GM06990 (cell line): ENCODE measurements around the gene HTT-AS.

Source experiments
- DNase-seq: peaks from one replicate; pipeline ENCODE4 v3.0.0-alpha.2; 2011; ENCODE audit not compliant: insufficient read length; ENCODE audit errors: extremely low read depth
- H3K27me3 ChIP-seq: replicated peaks from 2 replicates; pipeline ENCODE4 v1.6.0; 2011; ENCODE audit warnings: low read length; ENCODE audit not compliant: control insufficient read depth, insufficient read depth
- H3K36me3 ChIP-seq: 2 replicates; pipeline ENCODE4 v1.5.1; 2011; ENCODE audit warnings: low read length; ENCODE audit not compliant: control insufficient read depth, insufficient read depth
- H3K4me3 ChIP-seq: replicated peaks from 2 replicates; pipeline ENCODE4 v1.5.1; 2011; ENCODE audit warnings: low read depth, mild to moderate bottlenecking, control low read depth, low read length
- CTCF ChIP-seq: IDR thresholded peaks from 2 replicates; pipeline ENCODE4 v1.5.1; 2011; ENCODE audit warnings: low read length, control low read depth, mild to moderate bottlenecking, inconsistent platforms; ENCODE audit not compliant: insufficient read depth, poor library complexity, severe bottlenecking

Gene HTT-AS

GRCh38 chr4:3070709-3071500 lies 3.4 kb downstream of the HTT-AS start:
- no peak for DNase-seq
- Histone ChIP-seq H3K4me3 (no peak overlapping the region), H3K36me3 (no peaks in the 10 kb centered on the region; the same call in 1 of the 2 replicates), H3K27me3 (no peaks in the 10 kb centered on the region)
- no peak for TF ChIP-seq CTCF

GRCh38 chr4:3069661-3070199 lies 4.6 kb downstream of the HTT-AS start:
- no peaks in the 10 kb centered on the region; the same call in 1 of the 2 replicates for H3K36me3 ChIP-seq
- H3K4me3 ChIP-seq = no peak overlapping the region
- DNase-seq = no peak
- no peaks in the 10 kb centered on the region for H3K27me3 ChIP-seq
- TF ChIP-seq CTCF = no peak

- no peak for DNase-seq
These were observed 6.8 kb downstream of the HTT-AS start for GRCh38 chr4:3067473-3068001.

GRCh38 chr4:3066836-3067400 lies 7.4 kb downstream of the HTT-AS start:
- TF ChIP-seq CTCF = no peak
- Histone ChIP-seq H3K36me3 (no peaks in the 10 kb centered on the region; the same call in 1 of the 2 replicates), H3K27me3 (no peaks in the 10 kb centered on the region), H3K4me3 (no peak overlapping the region)
- DNase-seq = no peak

More at GRCh38 chr4:3067473-3068001, 6.8 kb downstream of the HTT-AS start:
- TF ChIP-seq CTCF = no peak
- no peaks in the 10 kb centered on the region; the same call in 1 of the 2 replicates for H3K36me3 ChIP-seq
- no peaks in the 10 kb centered on the region for H3K27me3 ChIP-seq
- no peak overlapping the region for H3K4me3 ChIP-seq

- H3K4me3 ChIP-seq = no peak overlapping the region
- no peak for TF ChIP-seq CTCF
- no peaks in the 10 kb centered on the region for H3K27me3 ChIP-seq
- no peak for DNase-seq
- no peaks in the 10 kb centered on the region; the same call in 1 of the 2 replicates for H3K36me3 ChIP-seq
These were observed 8.8 kb downstream of the HTT-AS start for GRCh38 chr4:3065551-3065950.
